Pancreas (tissue), 10 donors: ENCODE results near the gene KAT7. TPM values are rescaled to one million over a fixed set of nuclear protein-coding genes. Genes with fewer than 3 reads are reported as not detected.

Source experiments
- ATAC-seq, 4 donors: fragments of 200-7000 bp; cut with Tn5 transposase; one replicate each; pipeline versions ENCODE4 v1.8.0 to v1.9.1; 2020; ENCODE audit warnings: mild to moderate bottlenecking in 4 of 4, moderate library complexity in 4 of 4
- DNase-seq, 6 donors: peaks; one replicate each; pipeline ENCODE4 v3.0.0-alpha.2; 2020
- FAIRE-seq: peaks from 2 replicates; lab custom pipeline; 2012; peaks lifted over from hg19 to GRCh38; lab: Jason Lieb, UNC
- H3K27ac ChIP-seq, 4 donors: fragments of 200-600 bp; sonication (generic); 1 replicate in 3 of 4; 2 replicates in 1 of 4; pipeline versions ENCODE4 v1.5.0 to v1.8.0; 2020
- H3K27me3 ChIP-seq, 4 donors: fragments of 200-600 bp; one replicate each; pipeline ENCODE4 v1.8.0; 2021
- H3K36me3 ChIP-seq, 3 donors: fragments of 200-600 bp; sonication (generic) in 1 of 3; one replicate each; pipeline versions ENCODE4 v1.5.0 to v1.8.0; 2020 to 2021
- H3K4me1 ChIP-seq, 3 donors: fragments of 200-600 bp; one replicate each; pipeline ENCODE4 v1.8.0; 2021
- H3K4me3 ChIP-seq, 4 donors: fragments of 200-600 bp; sonication (generic) in 2 of 4; one replicate each; pipeline versions ENCODE4 v1.5.0 to v1.8.0; 2020 to 2021
- H3K9me3 ChIP-seq, 4 donors: fragments of 200-600 bp; one replicate each; pipeline ENCODE4 v1.8.0; 2021
- CTCF ChIP-seq, 4 donors: fragments of 200-600 bp; sonication (generic) in 3 of 4; IDR thresholded peaks; one replicate each; pipeline versions ENCODE4 v1.5.0 to v1.8.0; 2021; ENCODE audit warnings: antibody characterized with exemption in 4 of 4
- whole genome bisulfite sequencing, 2 donors: extraction: QIAGEN DNeasy Blood & Tissue Kit; methylation state at CpG; one replicate each; pipeline ENCODE4 v1.1.7; 2013; 5-methylcytosine and 5-hydroxymethylcytosine counted together
- intact Hi-C, 3 donors: fragments of 100-400 bp; cut with DNase I; formaldehyde crosslinking; loops; one replicate each; pipeline versions ENCODE4 v1.11.1 to v1.14.2; 2022
- polyA plus RNA-seq, 2 donors: library from polyadenylated mRNA; stranded (reverse); fragments of 200-250 nt; gene quantifications; one replicate each; pipeline ENCODE4 v1.2.3, GENCODE V29; 2013
- total RNA-seq, 6 donors: library from RNA; stranded (reverse); fragmentation: NEBNext Ultra II Directional in 4 of 6; extraction: Animal tissue kit (Norgen Biotek cat#: 25700) in 4 of 6; gene quantifications; one replicate each; pipeline versions ENCODE4 v1.2.1 to v1.2.4, GENCODE V29; 2021 to 2023
- donor health status: healthy with polysubstance abuse.
- donor health status: DM: no; HTN: no; CAD: no; lungs with moderate emphysema.
- donor health status: DM: no; HTN: no; CAD: no.
- donor health status: control.
- donor health status: control.
- donor health status: Bipolar disorder and iron deficiency.
- donor health status: DM: yes; HTN: yes; CAD: no.
- donor health status: DM: no; HTN: no; CAD: no.
- donor health status: DM: no; HTN: no; CAD: no.
- donor health status: DM: yes; HTN: yes; CAD: no.

KAT7 gene
- total and polyA plus RNA-seq, 8 donors, result 3.5 to 31.5 (median 19.1) TPM

DNA sequence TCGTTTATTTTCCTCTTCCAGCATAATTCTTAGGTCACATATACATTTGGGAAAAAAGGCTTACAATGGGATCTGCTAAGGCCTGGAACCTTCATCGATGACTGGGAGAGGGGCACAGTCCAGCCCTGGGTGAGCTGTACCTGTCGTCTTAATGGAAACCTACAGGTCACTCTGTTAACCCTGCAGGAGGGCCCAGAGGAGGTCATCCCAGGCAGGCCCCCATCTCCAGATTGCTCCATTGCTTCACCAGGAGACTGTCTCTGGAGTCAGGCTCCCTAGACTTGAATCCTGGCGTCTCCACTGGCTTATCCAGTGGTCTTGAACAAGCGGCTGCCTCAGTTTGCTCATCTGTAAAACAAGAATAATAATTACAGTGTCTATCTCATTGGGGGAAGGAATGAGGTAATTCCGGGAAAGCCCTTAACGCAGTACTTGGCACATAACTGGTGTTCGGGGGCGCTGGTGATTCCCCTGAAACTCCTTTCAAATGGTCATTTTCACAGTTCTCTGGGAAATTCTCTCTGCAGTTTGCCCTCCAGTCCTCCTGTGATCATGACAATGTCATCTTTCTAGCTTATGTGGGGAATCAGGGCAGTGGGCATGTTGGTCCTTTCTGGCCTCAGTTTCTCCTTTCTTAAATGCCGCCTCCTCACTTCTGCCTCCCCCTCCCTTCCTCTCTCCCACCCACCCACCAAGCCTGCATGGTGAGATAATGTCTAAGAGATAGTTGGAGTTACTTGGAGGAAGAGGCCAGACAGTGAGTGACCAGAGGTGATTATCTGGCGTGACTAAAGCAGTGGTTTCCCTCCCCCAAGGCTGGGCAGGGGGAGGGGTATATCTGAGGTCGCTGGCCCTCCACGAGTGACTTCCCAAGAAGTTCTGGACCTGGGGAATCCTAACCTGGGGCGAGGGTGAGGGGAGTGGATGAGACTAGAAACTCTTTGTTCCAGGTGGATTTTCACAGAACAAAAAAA, 90.7 kb downstream of the KAT7 start:
- intact Hi-C loops, result loop anchor here in 1 of 3 donors (5.0 kb wide), 1 partner anchor 118 kb away; the partner anchor contains the start of gene DLX3
- H3K4me3 ChIP-seq, result no peak overlapping the region
- no peak for ATAC-seq

DNA sequence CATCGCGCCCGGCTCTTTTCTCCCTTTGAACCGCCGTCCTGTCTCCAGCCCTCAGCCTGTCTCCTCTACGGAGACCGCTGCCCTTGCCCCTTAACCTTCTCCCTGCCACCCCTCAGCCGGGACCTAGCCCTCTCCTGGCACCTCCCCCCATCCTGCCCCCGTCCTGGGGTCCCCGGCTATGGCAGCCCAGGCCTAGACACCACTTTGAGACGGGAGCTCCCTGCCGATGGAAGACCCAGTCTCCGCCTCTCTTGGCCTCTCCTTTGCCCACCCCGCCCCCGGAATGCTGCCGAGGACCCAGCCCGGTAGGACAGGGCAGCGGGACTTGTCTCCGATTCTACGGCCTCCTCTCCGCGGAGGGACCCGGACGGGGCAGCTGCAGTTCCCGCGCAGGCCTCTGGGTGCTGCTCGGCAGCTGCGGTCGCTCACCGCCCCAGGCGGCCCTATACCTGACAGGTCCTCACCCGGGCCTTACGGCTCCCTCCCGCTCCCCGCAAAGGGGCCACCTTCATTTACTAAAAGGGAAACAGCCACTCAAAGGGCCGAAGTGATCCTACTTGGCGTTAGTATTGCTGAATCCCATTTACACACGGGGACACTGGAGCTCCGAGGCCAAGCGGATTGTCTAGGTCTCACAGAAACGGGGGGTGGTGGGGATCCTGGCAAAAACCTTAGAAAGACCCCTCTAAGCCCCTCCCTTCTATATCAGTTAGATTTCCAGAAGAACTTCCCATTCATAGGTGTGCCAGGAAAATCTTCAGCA, 92.0 kb downstream of the KAT7 start:
- intact Hi-C loops, result loop anchor here in 1 of 3 donors (5.0 kb wide), 1 partner anchor 117 kb away; the partner anchor contains the start of gene DLX3

More for the DNA sequence above, 90.7 kb downstream of the KAT7 start:
- 62 to 72% methylated on average over 14 of the region's 14 CpGs for WGBS, 2 donors
- FAIRE-seq (no peak), DNase-seq (peak in 1 of 6 donors; percentile 8)
- Histone ChIP-seq H3K4me1 (peaks cover 0 to 3% (median 0%) of the 10 kb centered on the region in 3 donors), H3K27me3 (peaks cover 0 to 8% (median 0%) of the 10 kb centered on the region in 4 donors), H3K27ac (no peak overlapping the region), H3K36me3 (no peaks in the 10 kb centered on the region), H3K9me3 (no peaks in the 10 kb centered on the region)
- no peak for TF ChIP-seq CTCF (IDR thresholded peaks at IDR 0.05)

DNA sequence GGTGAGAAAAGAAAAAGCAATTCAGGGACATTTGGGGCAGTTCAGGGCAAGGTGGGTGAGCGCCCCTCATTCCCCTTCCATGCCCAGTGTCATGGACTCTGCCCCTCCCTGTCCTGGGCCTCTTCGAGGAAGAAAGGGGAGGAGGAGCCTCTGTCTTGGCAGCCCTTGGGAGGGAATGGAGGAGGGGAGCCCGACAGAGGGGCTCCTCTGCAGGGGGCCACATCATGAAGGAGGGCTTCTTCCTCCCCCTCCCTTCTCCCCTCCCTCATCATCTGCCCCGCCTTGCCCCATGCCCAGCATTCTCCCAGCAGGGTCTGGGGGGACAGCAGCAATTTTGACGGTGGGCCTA, 92.5 kb downstream of the KAT7 start:
- intact Hi-C loops, result loop anchor here in 1 of 3 donors (5.0 kb wide), 1 partner anchor 116 kb away; the partner anchor contains the start of gene DLX3
- H3K4me1 ChIP-seq, result peaks cover 0 to 3% (median 0%) of the 10 kb centered on the region in 3 donors
- DNase-seq, result peak in 1 of 6 donors; percentile 16
- peaks cover 0 to 8% (median 0%) of the 10 kb centered on the region in 4 donors for H3K27me3 ChIP-seq
- FAIRE-seq, result no peak
- H3K9me3 ChIP-seq, result no peaks in the 10 kb centered on the region
- no peaks in the 10 kb centered on the region for H3K36me3 ChIP-seq
- no peak for TF ChIP-seq CTCF (IDR thresholded peaks at IDR 0.05)
- H3K27ac ChIP-seq, result no peak overlapping the region
- ATAC-seq, result no peak
- 43 to 55% methylated on average over 3 to 5 of the region's 5 CpGs for WGBS, 2 donors
- no peak overlapping the region for H3K4me3 ChIP-seq

More for the DNA sequence above, 92.0 kb downstream of the KAT7 start:
- ATAC-seq, result peak; percentile 96 to 99 (median 98)
- FAIRE-seq, result no peak
- peak; percentile 97 to 99 (median 98) for TF ChIP-seq CTCF (IDR thresholded peaks at IDR 0.05)
- Histone ChIP-seq H3K9me3 (no peaks in the 10 kb centered on the region), H3K4me3 (no peak overlapping the region), H3K27me3 (peaks cover 0 to 8% (median 0%) of the 10 kb centered on the region in 4 donors), H3K27ac (no peak overlapping the region), H3K4me1 (peaks cover 0 to 3% (median 0%) of the 10 kb centered on the region in 3 donors), H3K36me3 (no peaks in the 10 kb centered on the region)
- 8 to 9% methylated on average over 40 to 41 of the region's 41 CpGs for WGBS, 2 donors
- DNase-seq, result peak; percentile 53 to 93 (median 82)

DNA sequence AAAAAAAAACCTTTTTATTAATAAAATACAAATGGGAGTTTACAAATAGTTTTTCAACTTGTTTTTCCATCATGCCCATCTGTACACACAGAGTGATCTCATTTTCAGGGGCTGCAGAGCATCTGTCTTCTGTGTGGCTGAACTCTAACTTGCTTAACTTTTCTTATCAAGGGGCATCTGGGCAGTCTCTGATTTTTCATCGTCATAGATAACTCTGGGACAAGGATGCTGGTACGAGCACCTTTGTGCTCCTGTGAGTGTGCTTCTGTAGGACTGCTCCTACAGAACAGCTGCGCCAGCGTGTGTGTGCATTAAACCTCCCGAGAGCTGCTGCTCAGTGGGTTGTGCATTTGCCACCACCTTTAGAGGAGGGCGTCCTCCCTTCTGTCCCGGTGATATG, 94.0 kb downstream of the KAT7 start:
- ATAC-seq (no peak), FAIRE-seq (no peak), DNase-seq (no peak)
- TF ChIP-seq CTCF (IDR thresholded peaks at IDR 0.05), result no peak
- H3K4me1 ChIP-seq, result peaks cover 0 to 3% (median 0%) of the 10 kb centered on the region in 3 donors
- H3K9me3 ChIP-seq, result no peaks in the 10 kb centered on the region
- 49 to 56% methylated on average over 7 of the region's 7 CpGs for WGBS, 2 donors
- H3K27me3 ChIP-seq, result peaks cover 0 to 8% (median 0%) of the 10 kb centered on the region in 4 donors
- H3K36me3 ChIP-seq, result no peaks in the 10 kb centered on the region
- H3K27ac ChIP-seq, result no peak overlapping the region
- intact Hi-C loops, result loop anchor here in 1 of 3 donors (5.0 kb wide), 1 partner anchor 115 kb away; the partner anchor contains the start of gene DLX3
- H3K4me3 ChIP-seq, result no peak overlapping the region

Other genes with a start within 250 kb of the KAT7 start
- gene NXPH3, start 212.8 kb upstream of the KAT7 start, total RNA-seq, result under 1 TPM; 0.19 to 0.62 (median 0.23) TPM
- gene NXPH3, start 212.8 kb upstream of the KAT7 start, polyA plus RNA-seq, result 1 to 10 TPM in 1 of 2 donors, under 1 TPM in 1; 0.42 to 1.1 TPM
- gene SPOP, start 110.6 kb upstream of the KAT7 start, total RNA-seq, result 10 to 100 TPM; 27.6 to 42.3 (median 33.6) TPM
- gene SPOP, start 110.6 kb upstream of the KAT7 start, polyA plus RNA-seq, result 10 to 100 TPM; 14.2 to 27.6 TPM
- gene SLC35B1, start 80.7 kb upstream of the KAT7 start, total RNA-seq, result 10 to 100 TPM; 16.5 to 32.4 (median 28.4) TPM
- gene SLC35B1, start 80.7 kb upstream of the KAT7 start, polyA plus RNA-seq, result 10 to 100 TPM; 36.7 to 62.5 TPM
- 10 to 100 TPM in 2 of 6 donors, 1 to 10 TPM in 4; 5.5 to 14.8 (median 8.5) TPM for gene FAM117A, start 24.6 kb upstream of the KAT7 start, total RNA-seq
- gene FAM117A, start 24.6 kb upstream of the KAT7 start, polyA plus RNA-seq, result 10 to 100 TPM in 1 of 2 donors, 1 to 10 TPM in 1; 5.3 to 12.3 TPM
- not detected for gene TAC4, start 59.4 kb downstream of the KAT7 start, total RNA-seq
- gene TAC4, start 59.4 kb downstream of the KAT7 start, polyA plus RNA-seq, result not detected
- gene DLX4, start 180.5 kb downstream of the KAT7 start, total RNA-seq, result under 1 TPM in 3 of 6 donors, not detected in 3; 0.16 to 0.23 (median 0.20) TPM
- under 1 TPM; 0.26 to 0.30 TPM for gene DLX4, start 180.5 kb downstream of the KAT7 start, polyA plus RNA-seq
- under 1 TPM; 0.09 to 0.53 (median 0.24) TPM for gene DLX3, start 206.5 kb downstream of the KAT7 start, total RNA-seq
- gene DLX3, start 206.5 kb downstream of the KAT7 start, polyA plus RNA-seq, result under 1 TPM; 0.33 to 0.42 TPM